Measurements from ENCODE around the gene LHX2.

LHX2 gene

GRCh38 chr9:124010665-124011321 lies 775 bp upstream of the LHX2 start:
- TF ChIP-seq JUND (IDR thresholded peaks at IDR 0.05; ENCODE audit: low read depth) = no peak
- DNase-seq (ENCODE audit: low read depth in 1 of 2, low spot score in 1 of 2) = peak; percentile 62 to 78
- in situ Hi-C loops (cut with HindIII; ENCODE audit: low pct_unique_long_range_greater_than_20kb, low sequenced_read_pairs) = no loop called here

- in situ Hi-C loops (cut with HindIII; ENCODE audit: low pct_unique_long_range_greater_than_20kb, low sequenced_read_pairs) = no loop called here
- no peak for TF ChIP-seq JUND (IDR thresholded peaks at IDR 0.05; ENCODE audit: low read depth)
These were observed 1.1 kb downstream of the LHX2 start for GRCh38 chr9:124012368-124013301.

GRCh38 chr9:124013309-124014210 lies 2.0 kb downstream of the LHX2 start:
- in situ Hi-C loops (cut with HindIII; ENCODE audit: low pct_unique_long_range_greater_than_20kb, low sequenced_read_pairs) = no loop called here
- no peak for TF ChIP-seq JUND (IDR thresholded peaks at IDR 0.05; ENCODE audit: low read depth)
- no peak for DNase-seq (ENCODE audit: low read depth in 1 of 2, low spot score in 1 of 2)

More at GRCh38 chr9:124012368-124013301, 1.1 kb downstream of the LHX2 start:
- no peak for DNase-seq (ENCODE audit: low read depth in 1 of 2, low spot score in 1 of 2)

- in situ Hi-C loops (cut with HindIII; ENCODE audit: low pct_unique_long_range_greater_than_20kb, low sequenced_read_pairs) = no loop called here
- DNase-seq (ENCODE audit: low read depth in 1 of 2, low spot score in 1 of 2) = no peak
- TF ChIP-seq JUND (IDR thresholded peaks at IDR 0.05; ENCODE audit: low read depth) = no peak
These were observed 2.8 kb downstream of the LHX2 start for GRCh38 chr9:124014211-124014955.

GRCh38 chr9:124014956-124015660 lies 3.5 kb downstream of the LHX2 start:
- no peak for TF ChIP-seq JUND (IDR thresholded peaks at IDR 0.05; ENCODE audit: low read depth)
- in situ Hi-C loops (cut with HindIII; ENCODE audit: low pct_unique_long_range_greater_than_20kb, low sequenced_read_pairs) = no loop called here

GRCh38 chr9:124015661-124016131 lies 4.1 kb downstream of the LHX2 start:
- in situ Hi-C loops (cut with HindIII; ENCODE audit: low pct_unique_long_range_greater_than_20kb, low sequenced_read_pairs) = no loop called here
- TF ChIP-seq JUND (IDR thresholded peaks at IDR 0.05; ENCODE audit: low read depth) = no peak
- no peak for DNase-seq (ENCODE audit: low read depth in 1 of 2, low spot score in 1 of 2)

More at GRCh38 chr9:124014956-124015660, 3.5 kb downstream of the LHX2 start:
- no peak for DNase-seq (ENCODE audit: low read depth in 1 of 2, low spot score in 1 of 2)

GRCh38 chr9:124016175-124017050 lies 4.8 kb downstream of the LHX2 start:
- in situ Hi-C loops (cut with HindIII; ENCODE audit: low pct_unique_long_range_greater_than_20kb, low sequenced_read_pairs) = no loop called here
- no peak for TF ChIP-seq JUND (IDR thresholded peaks at IDR 0.05; ENCODE audit: low read depth)

GRCh38 chr9:124017051-124017928 lies 5.7 kb downstream of the LHX2 start:
- in situ Hi-C loops (cut with HindIII; ENCODE audit: low pct_unique_long_range_greater_than_20kb, low sequenced_read_pairs) = no loop called here
- no peak for DNase-seq (ENCODE audit: low read depth in 1 of 2, low spot score in 1 of 2)
- TF ChIP-seq JUND (IDR thresholded peaks at IDR 0.05; ENCODE audit: low read depth) = no peak

More at GRCh38 chr9:124016175-124017050, 4.8 kb downstream of the LHX2 start:
- DNase-seq (ENCODE audit: low read depth in 1 of 2, low spot score in 1 of 2) = no peak

GRCh38 chr9:124017929-124018729 lies 6.6 kb downstream of the LHX2 start:
- in situ Hi-C loops (cut with HindIII; ENCODE audit: low pct_unique_long_range_greater_than_20kb, low sequenced_read_pairs) = no loop called here
- TF ChIP-seq JUND (IDR thresholded peaks at IDR 0.05; ENCODE audit: low read depth) = no peak
- no peak for DNase-seq (ENCODE audit: low read depth in 1 of 2, low spot score in 1 of 2)
